HEK293 (cell line): Measurements from ENCODE around the gene GRAMD1B.

Experiments
- ELK4 ChIP-seq: IDR thresholded peaks from 2 replicates; pipeline ENCODE4 v1.6.1; 2011; ENCODE audit warnings: mild to moderate bottlenecking, low read depth, low read length, borderline replicate concordance
- FEZF1 ChIP-seq: fragments of 450-650 bp; formaldehyde crosslinking; IDR thresholded peaks from 2 replicates; pipeline ENCODE4 v1.5.1; 2016; ENCODE audit warnings: missing biosample characterization, missing genetic modification characterization
- KLF10 ChIP-seq: fragments of 450-650 bp; IDR thresholded peaks from 2 replicates; pipeline ENCODE4 v1.5.1; 2018; ENCODE audit warnings: missing biosample characterization, mild to moderate bottlenecking, missing genetic modification characterization
- KLF7 ChIP-seq: fragments of 450-650 bp; formaldehyde crosslinking; IDR thresholded peaks from 2 replicates; pipeline ENCODE4 v1.5.1; 2016; ENCODE audit warnings: missing biosample characterization, missing genetic modification characterization, borderline replicate concordance
- KLF9 ChIP-seq: fragments of 450-650 bp; formaldehyde crosslinking; IDR thresholded peaks from 2 replicates; pipeline ENCODE4 v1.5.1; 2016; ENCODE audit warnings: missing biosample characterization, missing genetic modification characterization, low read depth
- WT1 ChIP-seq: fragments of 450-650 bp; formaldehyde crosslinking; IDR thresholded peaks from 2 replicates; pipeline ENCODE4 v1.5.1; 2016; ENCODE audit warnings: missing biosample characterization, missing genetic modification characterization
- YY1 ChIP-seq: fragments of 450-650 bp; formaldehyde crosslinking; IDR thresholded peaks from 2 replicates; pipeline ENCODE4 v1.5.1; 2018; ENCODE audit warnings: missing biosample characterization, missing genetic modification characterization
- ZBTB44 ChIP-seq: fragments of 450-650 bp; IDR thresholded peaks from 2 replicates; pipeline ENCODE4 v1.5.1; 2018; ENCODE audit warnings: missing biosample characterization, mild to moderate bottlenecking, missing genetic modification characterization
- ZEB2 ChIP-seq: fragments of 450-650 bp; formaldehyde crosslinking; IDR thresholded peaks from 2 replicates; pipeline ENCODE4 v1.5.1; 2016; ENCODE audit warnings: missing biosample characterization, missing genetic modification characterization
- ZNF121 ChIP-seq: fragments of 450-650 bp; formaldehyde crosslinking; IDR thresholded peaks from 2 replicates; pipeline ENCODE4 v1.5.1; 2016; ENCODE audit warnings: missing biosample characterization, missing genetic modification characterization
- ZNF146 ChIP-seq: fragments of 450-650 bp; formaldehyde crosslinking; IDR thresholded peaks from 2 replicates; pipeline ENCODE4 v1.5.1; 2016; ENCODE audit warnings: missing biosample characterization, missing genetic modification characterization
- ZNF221 ChIP-seq: fragments of 450-650 bp; formaldehyde crosslinking; IDR thresholded peaks from 2 replicates; pipeline ENCODE4 v1.5.1; 2017; ENCODE audit warnings: missing biosample characterization, missing genetic modification characterization, borderline replicate concordance
- ZNF341 ChIP-seq: fragments of 450-650 bp; formaldehyde crosslinking; IDR thresholded peaks from 2 replicates; pipeline ENCODE4; 2016; ENCODE audit warnings: low read depth, missing biosample characterization, missing genetic modification characterization
- ZNF37A ChIP-seq: fragments of 450-650 bp; IDR thresholded peaks from 2 replicates; pipeline ENCODE4 v1.5.1; 2018; ENCODE audit warnings: missing biosample characterization, missing genetic modification characterization
- ZNF510 ChIP-seq: fragments of 450-650 bp; formaldehyde crosslinking; IDR thresholded peaks from 2 replicates; pipeline ENCODE4 v1.5.1; 2018; ENCODE audit warnings: mild to moderate bottlenecking, missing genetic modification characterization, missing biosample characterization; ENCODE audit not compliant: insufficient replicate concordance
- ZNF521 ChIP-seq: fragments of 450-650 bp; formaldehyde crosslinking; IDR thresholded peaks from 2 replicates; pipeline ENCODE4 v1.5.1; 2017; ENCODE audit warnings: missing biosample characterization, mild to moderate bottlenecking, missing genetic modification characterization
- ZNF549 ChIP-seq: fragments of 450-650 bp; IDR thresholded peaks from 2 replicates; pipeline ENCODE4 v1.5.1; 2018; ENCODE audit warnings: missing biosample characterization, missing genetic modification characterization, mild to moderate bottlenecking, inconsistent platforms, moderate library complexity
- ZNF585B ChIP-seq: fragments of 450-650 bp; formaldehyde crosslinking; IDR thresholded peaks from 2 replicates; pipeline ENCODE4 v1.5.1; 2016; ENCODE audit warnings: missing biosample characterization, missing genetic modification characterization
- ZNF596 ChIP-seq: fragments of 450-650 bp; IDR thresholded peaks from 2 replicates; pipeline ENCODE4 v1.5.0; 2018; ENCODE audit warnings: missing biosample characterization, mild to moderate bottlenecking, missing genetic modification characterization, moderate library complexity
- ZNF785 ChIP-seq: fragments of 450-650 bp; formaldehyde crosslinking; IDR thresholded peaks from 2 replicates; pipeline ENCODE4 v1.5.1; 2016; ENCODE audit warnings: missing biosample characterization, missing genetic modification characterization
- ZXDB ChIP-seq: fragments of 450-650 bp; formaldehyde crosslinking; IDR thresholded peaks from 2 replicates; pipeline ENCODE4 v1.5.1; 2016; ENCODE audit warnings: missing biosample characterization, missing genetic modification characterization
- TF ChIP-seq, protein P1 (sequence below): fragments of 450-650 bp; formaldehyde crosslinking; IDR thresholded peaks from 2 replicates; pipeline ENCODE4 v1.5.1; 2017; ENCODE audit warnings: missing biosample characterization, missing genetic modification characterization
- TF ChIP-seq, protein P2 (sequence below): fragments of 450-650 bp; formaldehyde crosslinking; IDR thresholded peaks from 2 replicates; pipeline ENCODE4 v1.5.1; 2016; ENCODE audit warnings: missing biosample characterization, missing genetic modification characterization

The GRAMD1B gene

DNA sequence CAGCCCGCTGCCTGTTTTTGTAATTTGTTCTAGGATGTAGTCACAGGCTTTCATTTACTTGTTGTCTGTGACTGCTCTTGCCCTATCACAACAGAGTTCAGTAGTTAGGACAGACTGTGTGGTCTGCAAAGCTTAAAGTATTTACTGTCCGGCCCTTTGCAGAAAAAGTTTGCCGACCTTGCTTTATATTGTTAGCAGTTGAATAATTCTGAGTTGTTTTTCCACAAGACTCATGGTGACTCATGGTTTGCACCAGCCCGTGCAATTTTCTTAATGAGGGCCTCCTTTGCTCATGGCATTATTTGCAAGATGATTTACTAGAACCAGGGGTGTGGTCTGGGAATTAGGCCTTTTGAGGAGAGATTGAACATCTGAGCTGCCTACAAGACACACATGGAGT is 113.7 kb downstream of the GRAMD1B start (continued):
- no peak for TF ChIP-seq ZNF341 (tag by site-specific recombination)
- TF ChIP-seq ZEB2 (tag by site-specific recombination) = 0 out of 2 replicates have a peak, but pooled peaks have one; percentile 15
- TF ChIP-seq YY1 = no peak
- TF ChIP-seq ZNF510 (tag by site-specific recombination) = no peak
- TF ChIP-seq ZNF549 (tag by site-specific recombination) = no peak
- TF ChIP-seq, protein P1, sequence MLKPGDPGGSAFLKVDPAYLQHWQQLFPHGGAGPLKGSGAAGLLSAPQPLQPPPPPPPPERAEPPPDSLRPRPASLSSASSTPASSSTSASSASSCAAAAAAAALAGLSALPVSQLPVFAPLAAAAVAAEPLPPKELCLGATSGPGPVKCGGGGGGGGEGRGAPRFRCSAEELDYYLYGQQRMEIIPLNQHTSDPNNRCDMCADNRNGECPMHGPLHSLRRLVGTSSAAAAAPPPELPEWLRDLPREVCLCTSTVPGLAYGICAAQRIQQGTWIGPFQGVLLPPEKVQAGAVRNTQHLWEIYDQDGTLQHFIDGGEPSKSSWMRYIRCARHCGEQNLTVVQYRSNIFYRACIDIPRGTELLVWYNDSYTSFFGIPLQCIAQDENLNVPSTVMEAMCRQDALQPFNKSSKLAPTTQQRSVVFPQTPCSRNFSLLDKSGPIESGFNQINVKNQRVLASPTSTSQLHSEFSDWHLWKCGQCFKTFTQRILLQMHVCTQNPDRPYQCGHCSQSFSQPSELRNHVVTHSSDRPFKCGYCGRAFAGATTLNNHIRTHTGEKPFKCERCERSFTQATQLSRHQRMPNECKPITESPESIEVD (tag by site-specific recombination) = peak; percentile 61; the same call in 1 of the 2 replicates
- no peak for TF ChIP-seq KLF9 (tag by site-specific recombination)
- no peak for TF ChIP-seq ZNF521 (tag by site-specific recombination)
- no peak for TF ChIP-seq ZNF121 (tag by site-specific recombination)
- TF ChIP-seq ZNF596 (tag by site-specific recombination) = no peak
- 0 out of 2 replicates have a peak, but pooled peaks have one; percentile 18 for TF ChIP-seq KLF10 (tag by site-specific recombination)
- TF ChIP-seq ZNF37A (tag by site-specific recombination) = no peak
- no peak for TF ChIP-seq FEZF1
- no peak for TF ChIP-seq ZBTB44 (tag by site-specific recombination)
- TF ChIP-seq ZNF785 (tag by site-specific recombination) = no peak
- no peak for TF ChIP-seq ZNF221 (tag by site-specific recombination)
- no peak for TF ChIP-seq ZNF585B (tag by site-specific recombination)
- TF ChIP-seq ZXDB (tag by site-specific recombination) = no peak
- TF ChIP-seq WT1 = no peak
- TF ChIP-seq ELK4 = no peak
- TF ChIP-seq, protein P2, sequence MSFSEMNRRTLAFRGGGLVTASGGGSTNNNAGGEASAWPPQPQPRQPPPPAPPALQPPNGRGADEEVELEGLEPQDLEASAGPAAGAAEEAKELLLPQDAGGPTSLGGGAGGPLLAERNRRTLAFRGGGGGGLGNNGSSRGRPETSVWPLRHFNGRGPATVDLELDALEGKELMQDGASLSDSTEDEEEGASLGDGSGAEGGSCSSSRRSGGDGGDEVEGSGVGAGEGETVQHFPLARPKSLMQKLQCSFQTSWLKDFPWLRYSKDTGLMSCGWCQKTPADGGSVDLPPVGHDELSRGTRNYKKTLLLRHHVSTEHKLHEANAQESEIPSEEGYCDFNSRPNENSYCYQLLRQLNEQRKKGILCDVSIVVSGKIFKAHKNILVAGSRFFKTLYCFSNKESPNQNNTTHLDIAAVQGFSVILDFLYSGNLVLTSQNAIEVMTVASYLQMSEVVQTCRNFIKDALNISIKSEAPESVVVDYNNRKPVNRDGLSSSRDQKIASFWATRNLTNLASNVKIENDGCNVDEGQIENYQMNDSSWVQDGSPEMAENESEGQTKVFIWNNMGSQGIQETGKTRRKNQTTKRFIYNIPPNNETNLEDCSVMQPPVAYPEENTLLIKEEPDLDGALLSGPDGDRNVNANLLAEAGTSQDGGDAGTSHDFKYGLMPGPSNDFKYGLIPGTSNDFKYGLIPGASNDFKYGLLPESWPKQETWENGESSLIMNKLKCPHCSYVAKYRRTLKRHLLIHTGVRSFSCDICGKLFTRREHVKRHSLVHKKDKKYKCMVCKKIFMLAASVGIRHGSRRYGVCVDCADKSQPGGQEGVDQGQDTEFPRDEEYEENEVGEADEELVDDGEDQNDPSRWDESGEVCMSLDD (tag by site-specific recombination) = no peak
- no peak for TF ChIP-seq KLF7 (tag by site-specific recombination)
- no peak for TF ChIP-seq ZNF146 (tag by site-specific recombination)
